Measurements from ENCODE around the gene RBFOX2. TPM values are rescaled to one million over a fixed set of nuclear protein-coding genes. Genes with fewer than 3 reads are reported as not detected.
"Not testable (repeated sequence)": the region's sequence is repeated elsewhere in the genome, so short reads cannot be mapped to it uniquely, and the experiment has no call there.

The RBFOX2 gene
- total RNA-seq, 2 experiments from 2014 or later: 54.3 to 78.7 TPM

DNA sequence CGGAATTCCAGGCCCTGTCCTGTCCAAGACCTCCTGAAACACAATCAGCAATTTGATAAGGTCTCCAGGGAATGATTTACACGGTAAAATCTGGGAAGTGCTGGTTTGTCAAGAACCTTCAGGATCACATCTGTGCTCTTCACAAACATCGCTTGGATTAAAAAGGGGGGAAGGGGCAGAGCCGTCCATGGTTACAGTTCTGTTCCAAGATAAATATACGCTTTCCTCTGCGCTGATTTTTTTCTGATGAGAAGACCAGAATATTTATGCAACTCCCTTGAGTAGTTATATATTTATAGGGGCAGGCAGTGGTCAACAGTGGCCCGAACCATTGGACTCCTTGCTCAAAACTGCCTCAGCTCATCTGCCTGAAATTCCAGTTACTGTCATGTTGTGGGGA is 320.2 kb downstream of the RBFOX2 start:
- Histone ChIP-seq H3K9me3 (ENCODE audit: low read length) (0 out of 2 replicates have a peak, but pooled peaks cover 14% of the 10 kb centered on the region), H4K20me1 (ENCODE audit: insufficient read depth, low read length) (no peaks in the 10 kb centered on the region), H3K36me3 (ENCODE audit: insufficient read depth, low read length) (no peaks in the 10 kb centered on the region), H3K9me2 (ENCODE audit: insufficient read depth, low read length) (no peaks in the 10 kb centered on the region), H2AFZ (ENCODE audit: low read length) (no peak overlapping the region), H3K4me3 (ENCODE audit: low read depth, low read length, poor library complexity, severe bottlenecking) (no peak overlapping the region), H3K4me1 (ENCODE audit: insufficient read depth, low read length, poor library complexity, severe bottlenecking) (no peaks in the 10 kb centered on the region), H3K27ac (ENCODE audit: low read depth, low read length, poor library complexity, severe bottlenecking) (no peak overlapping the region), H3K79me2 (ENCODE audit: insufficient read depth, low read depth, low read length) (no peaks in the 10 kb centered on the region), H3K4me2 (ENCODE audit: low read length) (no peak overlapping the region)
- DNase-seq (ENCODE audit: low spot score): no peak
- CTCF ChIA-PET (ENCODE audit: unreplicated experiment): interaction anchor here (0.5 kb wide), 1 partner anchor 24 kb away, joined by 3 read pairs; no protein-coding TSS in a partner anchor
- intact Hi-C loops (cut with micrococcal nuclease; ENCODE audit: unreplicated experiment): no loop called here
- BruUV-seq (replicated peaks): no TSS peak
- no peak for TF ChIP-seq CTCF (conservative IDR thresholded peaks at IDR 0.05; ENCODE audit: low read length)
- TF ChIP-seq EZH2phosphoT487 (IDR thresholded peaks at IDR 0.05; ENCODE audit: borderline replicate concordance, low read depth, low read length): no peak
- POLR2A ChIA-PET: interaction anchor here (1.2 kb wide), 1 partner anchor 59 kb away, joined by 3 read pairs; no protein-coding TSS in a partner anchor

- TF ChIP-seq EZH2phosphoT487 (IDR thresholded peaks at IDR 0.05; ENCODE audit: borderline replicate concordance, low read depth, low read length) (no peak), CTCF (conservative IDR thresholded peaks at IDR 0.05; ENCODE audit: low read length) (no peak)
- Histone ChIP-seq H3K9me3 (ENCODE audit: low read length) (no peaks in the 10 kb centered on the region), H3K4me3 (ENCODE audit: low read depth, low read length, poor library complexity, severe bottlenecking) (no peak overlapping the region), H3K4me2 (ENCODE audit: low read length) (no peak overlapping the region), H2AFZ (ENCODE audit: low read length) (no peak overlapping the region), H4K20me1 (ENCODE audit: insufficient read depth, low read length) (no peaks in the 10 kb centered on the region), H3K36me3 (ENCODE audit: insufficient read depth, low read length) (no peaks in the 10 kb centered on the region), H3K4me1 (ENCODE audit: insufficient read depth, low read length, poor library complexity, severe bottlenecking) (no peaks in the 10 kb centered on the region), H3K9me2 (ENCODE audit: insufficient read depth, low read length) (no peaks in the 10 kb centered on the region), H3K79me2 (ENCODE audit: insufficient read depth, low read depth, low read length) (no peaks in the 10 kb centered on the region), H3K27ac (ENCODE audit: low read depth, low read length, poor library complexity, severe bottlenecking) (no peak overlapping the region)
- no TSS peak for BruUV-seq (replicated peaks)
- DNase-seq (ENCODE audit: low spot score): no peak
- intact Hi-C loops (cut with micrococcal nuclease; ENCODE audit: unreplicated experiment): no loop called here
- POLR2A ChIA-PET: interaction anchor here (0.7 kb wide), 1 partner anchor 437 kb away, joined by 3 read pairs; no protein-coding TSS in a partner anchor
- CTCF ChIA-PET (ENCODE audit: unreplicated experiment): no interaction called here
Measured at GRCh38 chr22:35705141-35705540, 323.5 kb downstream of the RBFOX2 start.

- no peak overlapping the region for H3K27ac ChIP-seq (ENCODE audit: low read depth, low read length, poor library complexity, severe bottlenecking)
- H3K9me2 ChIP-seq (ENCODE audit: insufficient read depth, low read length): no peaks in the 10 kb centered on the region
- H3K9me3 ChIP-seq (ENCODE audit: low read length): no peaks in the 10 kb centered on the region
- no peak overlapping the region for H2AFZ ChIP-seq (ENCODE audit: low read length)
- no peak for DNase-seq (ENCODE audit: low spot score)
- H3K4me2 ChIP-seq (ENCODE audit: low read length): no peak overlapping the region
- no peak overlapping the region for H3K4me3 ChIP-seq (ENCODE audit: low read depth, low read length, poor library complexity, severe bottlenecking)
- POLR2A ChIA-PET: no interaction called here
- CTCF ChIA-PET (ENCODE audit: unreplicated experiment): no interaction called here
- H3K36me3 ChIP-seq (ENCODE audit: insufficient read depth, low read length): no peaks in the 10 kb centered on the region
- no peaks in the 10 kb centered on the region for H3K4me1 ChIP-seq (ENCODE audit: insufficient read depth, low read length, poor library complexity, severe bottlenecking)
- no peaks in the 10 kb centered on the region for H3K79me2 ChIP-seq (ENCODE audit: insufficient read depth, low read depth, low read length)
- BruUV-seq (replicated peaks): no TSS peak
- intact Hi-C loops (cut with micrococcal nuclease; ENCODE audit: unreplicated experiment): no loop called here
- H4K20me1 ChIP-seq (ENCODE audit: insufficient read depth, low read length): no peaks in the 10 kb centered on the region
- TF ChIP-seq EZH2phosphoT487 (IDR thresholded peaks at IDR 0.05; ENCODE audit: borderline replicate concordance, low read depth, low read length) (no peak), CTCF (conservative IDR thresholded peaks at IDR 0.05; ENCODE audit: low read length) (no peak)
Measured at GRCh38 chr22:35703861-35704584, 324.6 kb downstream of the RBFOX2 start.

DNA sequence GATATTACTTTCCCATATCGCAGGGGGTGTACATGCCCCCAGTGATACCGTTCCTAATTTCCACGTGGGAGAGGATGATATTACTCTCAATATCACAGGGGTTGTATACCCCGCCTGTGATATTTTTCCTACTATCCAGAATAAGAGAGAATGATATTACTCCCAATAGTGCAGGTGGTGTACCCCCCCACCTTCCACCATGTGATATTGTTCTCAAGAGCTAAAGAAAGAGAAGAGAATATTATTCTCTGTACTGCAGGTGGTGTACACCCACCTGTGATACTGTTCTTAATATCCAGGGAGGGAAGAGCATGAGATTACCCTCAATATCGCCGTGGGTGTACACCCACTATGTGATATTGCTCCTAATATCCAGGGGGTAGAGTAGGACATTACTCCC is 328.8 kb downstream of the RBFOX2 start:
- H3K9me2 ChIP-seq (ENCODE audit: insufficient read depth, low read length); POLR2A ChIA-PET; H4K20me1 ChIP-seq (ENCODE audit: insufficient read depth, low read length); H3K4me1 ChIP-seq (ENCODE audit: insufficient read depth, low read length, poor library complexity, severe bottlenecking); DNase-seq (ENCODE audit: low spot score); H3K27ac ChIP-seq (ENCODE audit: low read depth, low read length, poor library complexity, severe bottlenecking); H3K79me2 ChIP-seq (ENCODE audit: insufficient read depth, low read depth, low read length); H3K9me3 ChIP-seq (ENCODE audit: low read length); H3K4me2 ChIP-seq (ENCODE audit: low read length); intact Hi-C loops (cut with micrococcal nuclease; ENCODE audit: unreplicated experiment); H2AFZ ChIP-seq (ENCODE audit: low read length); BruUV-seq (replicated peaks); H3K4me3 ChIP-seq (ENCODE audit: low read depth, low read length, poor library complexity, severe bottlenecking); H3K36me3 ChIP-seq (ENCODE audit: insufficient read depth, low read length): not testable (repeated sequence)
- CTCF ChIA-PET (ENCODE audit: unreplicated experiment): interaction anchor here (0.6 kb wide), 1 partner anchor 51 kb away, joined by 5 read pairs; the partner anchor contains the start of gene APOL6

Data from OCI-LY7 (cell line).